GM12878 (cell line): ENCODE measurements around the gene FIBCD1. TPM values are rescaled to one million over a fixed set of nuclear protein-coding genes. Genes with fewer than 3 reads are reported as not detected.

Experiments
- ATAC-seq: fragments of 200-7000 bp; cut with Tn5 transposase; 3 replicates; pipeline ENCODE4 v1.9.1; 2020; ENCODE audit warnings: mild to moderate bottlenecking, moderate library complexity
- BruUV-seq: library from RNA; stranded (reverse); fragments of 400-500 nt; replicated peaks from 2 replicates; lab custom pipeline; 2021; lab: Mats Ljungman, UMichigan
- CTCF ChIA-PET: fragments of 300-600 bp; sonication (Branson Sonifier 250); formaldehyde crosslinking; extraction: SDS; loops from one replicate; lab custom pipeline; 2021; ENCODE audit warnings: inconsistent platforms; lab: Yijun Ruan, JAX
- POLR2A ChIA-PET: fragments of 350-600 bp; formaldehyde crosslinking; extraction: SDS; loops from one replicate; lab custom pipeline; 2021; ENCODE audit warnings: inconsistent platforms; lab: Charles Lee
- RAD21 ChIA-PET: fragments of 300-600 bp; sonication (Branson Sonifier 250); formaldehyde crosslinking; loops from one replicate; lab custom pipeline; 2023; ENCODE audit warnings: antibody characterized with exemption; ENCODE audit not compliant: unreplicated experiment; lab: Charles Lee
- SMC1A ChIA-PET: fragments of 300-600 bp; sonication (Branson Sonifier 250); formaldehyde crosslinking; loops from one replicate; lab custom pipeline; 2023; ENCODE audit not compliant: unreplicated experiment, uncharacterized antibody; lab: Charles Lee
- DNase-seq: peaks from one replicate; pipeline ENCODE4 v3.0.0-alpha.2; 2011; ENCODE audit warnings: low read depth, low spot score
- FAIRE-seq: peaks from 3 replicates; lab custom pipeline; 2011; peaks lifted over from hg19 to GRCh38; lab: Jason Lieb, UNC
- H2AFZ ChIP-seq: 2 replicates; pipeline ENCODE4 v1.6.0; 2011; ENCODE audit warnings: low read depth, low read length, control low read depth; ENCODE audit not compliant: control insufficient read depth
- H3K27ac ChIP-seq: 2 replicates; pipeline ENCODE4 v1.5.1; 2011; ENCODE audit warnings: control low read depth; ENCODE audit not compliant: control insufficient read depth, insufficient read depth
- H3K27me3 ChIP-seq, 2 experiments: replicated peaks in 1 of 2; 2 replicates each; pipeline versions ENCODE4 v1.6.0 to v1.6.1; 2011; ENCODE audit warnings: low read length in 1 of 2; ENCODE audit not compliant: control insufficient read depth in 2 of 2, insufficient read depth in 2 of 2
- H3K36me3 ChIP-seq, 2 experiments: 2 replicates each; pipeline ENCODE4 v1.5.1; 2011; ENCODE audit warnings: low read length in 1 of 2; ENCODE audit not compliant: control insufficient read depth in 2 of 2, insufficient read depth in 2 of 2
- H3K4me1 ChIP-seq: 2 replicates; pipeline ENCODE4 v1.6.1; 2011; ENCODE audit warnings: mild to moderate bottlenecking, low read length, moderate library complexity, mixed read lengths; ENCODE audit not compliant: control insufficient read depth, insufficient read depth
- H3K4me2 ChIP-seq: 2 replicates; pipeline ENCODE4 v1.6.0; 2011; ENCODE audit warnings: control low read depth; ENCODE audit not compliant: control insufficient read depth, insufficient read depth
- H3K4me3 ChIP-seq: fragments of 200-600 bp; sonication (generic); 2 replicates; pipeline ENCODE4 v1.5.1; 2016
- H3K79me2 ChIP-seq: 2 replicates; pipeline ENCODE4 v1.6.0; 2011; ENCODE audit warnings: low read length; ENCODE audit not compliant: control insufficient read depth, insufficient read depth
- H3K9ac ChIP-seq: 2 replicates; pipeline ENCODE4 v1.8.0; 2011; ENCODE audit warnings: low read length, control low read depth, mixed read lengths; ENCODE audit not compliant: control insufficient read depth, insufficient read depth
- H3K9me3 ChIP-seq: replicated peaks from 3 replicates; pipeline ENCODE4 v1.5.1; 2011; ENCODE audit warnings: mild to moderate bottlenecking, low read length; ENCODE audit not compliant: control insufficient read depth, insufficient read depth
- H4K20me1 ChIP-seq: 2 replicates; pipeline ENCODE4 v1.6.0; 2011; ENCODE audit not compliant: control insufficient read depth, insufficient read depth
- BACH1 ChIP-seq: fragments of 450-650 bp; IDR thresholded peaks from 2 replicates; pipeline ENCODE4 v1.6.1; 2017; ENCODE audit warnings: mild to moderate bottlenecking, borderline replicate concordance
- CEBPB ChIP-seq, 2 experiments: fragments of 150-350 bp in 1 of 2; IDR thresholded peaks; 2 replicates each; pipeline ENCODE4 v1.6.1; 2012 to 2014; ENCODE audit warnings: low read depth in 2 of 2, low read length in 2 of 2, borderline replicate concordance in 1 of 2, inconsistent platforms in 1 of 2
- HCFC1 ChIP-seq: fragments of 150-350 bp; IDR thresholded peaks from 2 replicates; pipeline ENCODE4 v1.6.1; 2014; ENCODE audit warnings: low read length
- HDAC6 ChIP-seq: fragments of 200-600 bp; sonication (generic); IDR thresholded peaks from one replicate; pipeline ENCODE4 v1.8.0; 2017; ENCODE audit warnings: antibody characterized with exemption; ENCODE audit not compliant: unreplicated experiment
- NR2C1 ChIP-seq: fragments of 450-650 bp; IDR thresholded peaks from 2 replicates; pipeline ENCODE4 v1.6.1; 2017; ENCODE audit warnings: antibody characterized with exemption, mild to moderate bottlenecking, moderate library complexity
- RCOR1 ChIP-seq: conservative IDR thresholded peaks from 2 replicates; pipeline ENCODE4 v1.6.1; 2012; ENCODE audit warnings: low read depth, low read length, improper control_type of control experiment
- SMAD1 ChIP-seq: fragments of 450-650 bp; IDR thresholded peaks from 2 replicates; pipeline ENCODE4 v1.6.1; 2018; ENCODE audit warnings: mild to moderate bottlenecking, low read depth; ENCODE audit not compliant: partially characterized antibody
- SP1 ChIP-seq: IDR thresholded peaks from one replicate; pipeline ENCODE4 v1.6.1; 2011; ENCODE audit warnings: low read depth, low read length
- STAT3 ChIP-seq: IDR thresholded peaks from 2 replicates; pipeline ENCODE4 v1.6.1; 2011; ENCODE audit warnings: low read depth, low read length, improper control_type of control experiment
- WGBS: methylation state at CpG from one replicate; pipeline ENCODE4 v1.1.6; 2016; ENCODE audit warnings: low lambda C conversion rate; ENCODE audit not compliant: insufficient replicate concordance, insufficient coverage; ENCODE audit errors: missing lambda C conversion rate; 5-methylcytosine and 5-hydroxymethylcytosine counted together
- in situ Hi-C: fragments of 300-500 bp; cut with MboI; formaldehyde crosslinking; loops from 9 replicates; pipeline ENCODE4 v1.14.3; 2018; ENCODE audit warnings: mixed read lengths
- intact Hi-C: fragments of 100-400 bp; cut with micrococcal nuclease; formaldehyde crosslinking; loops from one replicate; pipeline ENCODE4 v1.14.2; 2022; ENCODE audit not compliant: unreplicated experiment
- polyA plus RNA-seq, 11 experiments: library from polyadenylated mRNA; depleted of rRNA in 4 of 11; unstranded in 6 of 11; stranded (reverse) in 5 of 11; fragments of >200 nt; fragmentation: Nextera tagmentation in 4 of 11; fragmentation: Illumina TruSeq in 1 of 11; extraction: Ambion mirVana in 4 of 11; extraction: Trizol in 1 of 11; gene quantifications; 1 replicate in 1 of 11; 2 replicates in 10 of 11; pipeline versions ENCODE4 v1.2.1 to v1.2.3, GENCODE V29; 2011 to 2016; ENCODE audit warnings: inconsistent platforms in 2 of 11, missing spikeins in 2 of 11, low read depth in 1 of 11
- total RNA-seq, 4 experiments: library from RNA; depleted of rRNA in 3 of 4; stranded (reverse); fragments of >200 nt in 3 of 4; fragmentation: Illumina TruSeq in 1 of 4; extraction: Trizol in 1 of 4; gene quantifications; 2 replicates each; pipeline versions ENCODE4 v1.2.1 to v1.2.3, GENCODE V29; 2013 to 2021
- TF ChIP-seq, protein P1 (sequence below): fragments of 450-650 bp; IDR thresholded peaks from 2 replicates; pipeline ENCODE4 v1.6.1; 2017; ENCODE audit warnings: mild to moderate bottlenecking, low read depth, inconsistent platforms; ENCODE audit not compliant: poor library complexity, severe bottlenecking
- TF ChIP-seq, protein P2 (sequence below): fragments of 450-650 bp; conservative IDR thresholded peaks from 2 replicates; pipeline ENCODE4 v1.6.1; 2017; ENCODE audit warnings: mild to moderate bottlenecking, moderate library complexity
- TF ChIP-seq, protein P3 (sequence below): IDR thresholded peaks from 2 replicates; pipeline ENCODE4 v1.6.1; 2011; ENCODE audit warnings: low read depth, low read length, improper control_type of control experiment, borderline replicate concordance
- TF ChIP-seq, protein P4 (sequence below): IDR thresholded peaks from 2 replicates; pipeline ENCODE4 v1.6.1; 2012; ENCODE audit warnings: low read length, inconsistent platforms

The FIBCD1 gene
- total and polyA plus RNA-seq, 10 of the 15 experiments (the other 5 are each of a cell fraction or from before 2014, with no cell fraction given): 0.04 to 0.95 (median 0.25) TPM; not detected in 6

- WGBS: 29% methylated on average over 26 of the region's 27 CpGs
- CTCF ChIA-PET: no interaction called here
- H3K4me3 ChIP-seq: no peak overlapping the region
- no peak for DNase-seq
- FAIRE-seq: no peak
- BruUV-seq: no TSS peak
- H3K4me2 ChIP-seq: no peak overlapping the region
- H3K27ac ChIP-seq: no peak overlapping the region
- no peaks in the 10 kb centered on the region; a peak in 2 of 4 replicates for H3K27me3 ChIP-seq
- H3K4me1 ChIP-seq: no peaks in the 10 kb centered on the region
- no peak overlapping the region for H3K9ac ChIP-seq
- ATAC-seq: no peak
- intact Hi-C loops: no loop called here
- H3K9me3 ChIP-seq: no peaks in the 10 kb centered on the region
- POLR2A ChIA-PET: no interaction called here
- H2AFZ ChIP-seq: no peak overlapping the region
- no peaks in the 10 kb centered on the region for H3K79me2 ChIP-seq
- RAD21 ChIA-PET: no interaction called here
- no peaks in the 10 kb centered on the region for H4K20me1 ChIP-seq
- H3K36me3 ChIP-seq: no peaks in the 10 kb centered on the region
- in situ Hi-C loops: no loop called here
- SMC1A ChIA-PET: no interaction called here
- TF ChIP-seq NR2C1 (no peak), BACH1 (no peak), HCFC1 (no peak), HDAC6 (no peak), RCOR1 (no peak), STAT3 (no peak), CEBPB (IDR thresholded peaks at IDR 0.05; ENCODE audit: borderline replicate concordance in 1 of 2, low read depth in 2 of 2, low read length in 2 of 2) (no peak), SMAD1 (no peak), SP1 (no peak)
- TF ChIP-seq, protein P1, sequence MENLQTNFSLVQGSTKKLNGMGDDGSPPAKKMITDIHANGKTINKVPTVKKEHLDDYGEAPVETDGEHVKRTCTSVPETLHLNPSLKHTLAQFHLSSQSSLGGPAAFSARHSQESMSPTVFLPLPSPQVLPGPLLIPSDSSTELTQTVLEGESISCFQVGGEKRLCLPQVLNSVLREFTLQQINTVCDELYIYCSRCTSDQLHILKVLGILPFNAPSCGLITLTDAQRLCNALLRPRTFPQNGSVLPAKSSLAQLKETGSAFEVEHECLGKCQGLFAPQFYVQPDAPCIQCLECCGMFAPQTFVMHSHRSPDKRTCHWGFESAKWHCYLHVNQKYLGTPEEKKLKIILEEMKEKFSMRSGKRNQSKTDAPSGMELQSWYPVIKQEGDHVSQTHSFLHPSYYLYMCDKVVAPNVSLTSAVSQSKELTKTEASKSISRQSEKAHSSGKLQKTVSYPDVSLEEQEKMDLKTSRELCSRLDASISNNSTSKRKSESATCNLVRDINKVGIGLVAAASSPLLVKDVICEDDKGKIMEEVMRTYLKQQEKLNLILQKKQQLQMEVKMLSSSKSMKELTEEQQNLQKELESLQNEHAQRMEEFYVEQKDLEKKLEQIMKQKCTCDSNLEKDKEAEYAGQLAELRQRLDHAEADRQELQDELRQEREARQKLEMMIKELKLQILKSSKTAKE: no peak
- TF ChIP-seq, protein P2, sequence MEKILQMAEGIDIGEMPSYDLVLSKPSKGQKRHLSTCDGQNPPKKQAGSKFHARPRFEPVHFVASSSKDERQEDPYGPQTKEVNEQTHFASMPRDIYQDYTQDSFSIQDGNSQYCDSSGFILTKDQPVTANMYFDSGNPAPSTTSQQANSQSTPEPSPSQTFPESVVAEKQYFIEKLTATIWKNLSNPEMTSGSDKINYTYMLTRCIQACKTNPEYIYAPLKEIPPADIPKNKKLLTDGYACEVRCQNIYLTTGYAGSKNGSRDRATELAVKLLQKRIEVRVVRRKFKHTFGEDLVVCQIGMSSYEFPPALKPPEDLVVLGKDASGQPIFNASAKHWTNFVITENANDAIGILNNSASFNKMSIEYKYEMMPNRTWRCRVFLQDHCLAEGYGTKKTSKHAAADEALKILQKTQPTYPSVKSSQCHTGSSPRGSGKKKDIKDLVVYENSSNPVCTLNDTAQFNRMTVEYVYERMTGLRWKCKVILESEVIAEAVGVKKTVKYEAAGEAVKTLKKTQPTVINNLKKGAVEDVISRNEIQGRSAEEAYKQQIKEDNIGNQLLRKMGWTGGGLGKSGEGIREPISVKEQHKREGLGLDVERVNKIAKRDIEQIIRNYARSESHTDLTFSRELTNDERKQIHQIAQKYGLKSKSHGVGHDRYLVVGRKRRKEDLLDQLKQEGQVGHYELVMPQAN: no peak
- TF ChIP-seq, protein P3, sequence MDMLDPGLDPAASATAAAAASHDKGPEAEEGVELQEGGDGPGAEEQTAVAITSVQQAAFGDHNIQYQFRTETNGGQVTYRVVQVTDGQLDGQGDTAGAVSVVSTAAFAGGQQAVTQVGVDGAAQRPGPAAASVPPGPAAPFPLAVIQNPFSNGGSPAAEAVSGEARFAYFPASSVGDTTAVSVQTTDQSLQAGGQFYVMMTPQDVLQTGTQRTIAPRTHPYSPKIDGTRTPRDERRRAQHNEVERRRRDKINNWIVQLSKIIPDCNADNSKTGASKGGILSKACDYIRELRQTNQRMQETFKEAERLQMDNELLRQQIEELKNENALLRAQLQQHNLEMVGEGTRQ: no peak
- TF ChIP-seq, protein P4, sequence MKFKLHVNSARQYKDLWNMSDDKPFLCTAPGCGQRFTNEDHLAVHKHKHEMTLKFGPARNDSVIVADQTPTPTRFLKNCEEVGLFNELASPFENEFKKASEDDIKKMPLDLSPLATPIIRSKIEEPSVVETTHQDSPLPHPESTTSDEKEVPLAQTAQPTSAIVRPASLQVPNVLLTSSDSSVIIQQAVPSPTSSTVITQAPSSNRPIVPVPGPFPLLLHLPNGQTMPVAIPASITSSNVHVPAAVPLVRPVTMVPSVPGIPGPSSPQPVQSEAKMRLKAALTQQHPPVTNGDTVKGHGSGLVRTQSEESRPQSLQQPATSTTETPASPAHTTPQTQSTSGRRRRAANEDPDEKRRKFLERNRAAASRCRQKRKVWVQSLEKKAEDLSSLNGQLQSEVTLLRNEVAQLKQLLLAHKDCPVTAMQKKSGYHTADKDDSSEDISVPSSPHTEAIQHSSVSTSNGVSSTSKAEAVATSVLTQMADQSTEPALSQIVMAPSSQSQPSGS: no peak
These were observed 36.6 kb downstream of the FIBCD1 start for GRCh38 chr9:130902204-130903185.
